HG03066 (cell line): Measurements from ENCODE around the gene SHISA7.

Experiments used
- ATAC-seq: cut with Tn5 transposase; IDR thresholded peaks from one replicate; pipeline ENCODE4 v1.9.1; 2021; ENCODE audit warnings: low read depth; ENCODE audit not compliant: unreplicated experiment

The SHISA7 gene

GRCh38 chr19:55482156-55482961 is 39.3 kb upstream of the SHISA7 start:
- ATAC-seq, result no peak

GRCh38 chr19:55481794-55482155 is 38.7 kb upstream of the SHISA7 start:
- ATAC-seq, result no peak

GRCh38 chr19:55481148-55481793 is 38.2 kb upstream of the SHISA7 start:
- ATAC-seq, result no peak

GRCh38 chr19:55479451-55480230 is 36.5 kb upstream of the SHISA7 start:
- no peak for ATAC-seq

- ATAC-seq, result no peak
These were observed 35.9 kb upstream of the SHISA7 start for GRCh38 chr19:55479045-55479444.

GRCh38 chr19:55478364-55478763 is 35.3 kb upstream of the SHISA7 start:
- ATAC-seq, result no peak

GRCh38 chr19:55477905-55478304 is 34.8 kb upstream of the SHISA7 start:
- ATAC-seq, result no peak

- peak; percentile 77 for ATAC-seq
These were observed 33.1 kb upstream of the SHISA7 start, which contains the start of gene ZNF628 for GRCh38 chr19:55476100-55476775. Gene ZNF628 (plus strand): TSS chr19:55476617. CDS start chr19:55479911, 3,294 bp downstream.

- ATAC-seq, result no peak
These were observed 31.5 kb upstream of the SHISA7 start for GRCh38 chr19:55474269-55475265.

- no peak for ATAC-seq
These were observed 30.3 kb upstream of the SHISA7 start for GRCh38 chr19:55473225-55474012.

GRCh38 chr19:55472463-55472862 is 29.4 kb upstream of the SHISA7 start:
- no peak for ATAC-seq

- no peak for ATAC-seq
These were observed 28.2 kb upstream of the SHISA7 start for GRCh38 chr19:55471266-55471665.

GRCh38 chr19:55468054-55468393 is 24.9 kb upstream of the SHISA7 start:
- no peak for ATAC-seq

- ATAC-seq, result no peak
These were observed 24.3 kb upstream of the SHISA7 start for GRCh38 chr19:55467236-55468053.

GRCh38 chr19:55466241-55466614 is 23.1 kb upstream of the SHISA7 start:
- no peak for ATAC-seq

GRCh38 chr19:55465460-55466240 is 22.6 kb upstream of the SHISA7 start:
- ATAC-seq, result no peak

GRCh38 chr19:55464662-55465054 is 21.6 kb upstream of the SHISA7 start, which contains the start of gene C19orf85:
Gene C19orf85 (minus strand): TSS chr19:55464751. CDS start chr19:55464554, 197 bp downstream.
- no peak for ATAC-seq
